ENCODE data around the gene AFAP1L2. TPM values are rescaled to one million over a fixed set of nuclear protein-coding genes. Genes with fewer than 3 reads are reported as not detected.
"Not testable (repeated sequence)": the region's sequence is repeated elsewhere in the genome, so short reads cannot be mapped to it uniquely, and the experiment has no call there.

Gene AFAP1L2
- total RNA-seq, 3 donors from 2014 or later, result 6.7 to 23.4 (median 11.6) TPM

DNA sequence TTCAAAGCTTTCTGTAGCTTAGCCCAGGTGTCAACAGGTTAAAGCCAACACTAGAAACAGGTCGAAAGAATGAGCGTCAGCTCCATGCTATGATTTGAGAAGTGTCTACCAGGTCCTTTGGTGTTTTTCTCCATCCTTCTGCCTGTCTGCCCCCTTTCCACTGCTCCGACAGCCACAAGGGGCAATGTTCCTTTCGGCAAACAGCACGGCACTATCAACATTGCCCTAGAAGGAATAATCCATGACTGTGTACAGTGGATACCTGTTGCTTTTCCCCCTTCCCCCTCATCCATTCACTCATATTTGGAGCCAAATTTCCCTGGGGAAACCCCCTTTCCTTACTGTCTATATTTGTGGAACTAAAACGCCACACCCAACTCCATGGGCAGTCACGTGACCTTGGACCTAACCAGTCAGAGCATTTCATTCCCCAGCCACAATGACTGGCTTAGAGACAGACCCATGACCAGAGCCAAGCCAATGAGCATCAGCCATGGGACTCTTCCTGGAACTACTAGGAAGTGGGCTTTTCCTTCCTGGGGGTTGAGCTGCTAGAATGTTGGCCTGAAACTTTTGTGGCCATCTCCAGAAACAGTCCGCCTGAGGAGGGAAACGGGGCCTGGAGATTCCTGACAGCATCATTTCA, 51.5 kb downstream of the AFAP1L2 start:
- TF ChIP-seq, protein P1, sequence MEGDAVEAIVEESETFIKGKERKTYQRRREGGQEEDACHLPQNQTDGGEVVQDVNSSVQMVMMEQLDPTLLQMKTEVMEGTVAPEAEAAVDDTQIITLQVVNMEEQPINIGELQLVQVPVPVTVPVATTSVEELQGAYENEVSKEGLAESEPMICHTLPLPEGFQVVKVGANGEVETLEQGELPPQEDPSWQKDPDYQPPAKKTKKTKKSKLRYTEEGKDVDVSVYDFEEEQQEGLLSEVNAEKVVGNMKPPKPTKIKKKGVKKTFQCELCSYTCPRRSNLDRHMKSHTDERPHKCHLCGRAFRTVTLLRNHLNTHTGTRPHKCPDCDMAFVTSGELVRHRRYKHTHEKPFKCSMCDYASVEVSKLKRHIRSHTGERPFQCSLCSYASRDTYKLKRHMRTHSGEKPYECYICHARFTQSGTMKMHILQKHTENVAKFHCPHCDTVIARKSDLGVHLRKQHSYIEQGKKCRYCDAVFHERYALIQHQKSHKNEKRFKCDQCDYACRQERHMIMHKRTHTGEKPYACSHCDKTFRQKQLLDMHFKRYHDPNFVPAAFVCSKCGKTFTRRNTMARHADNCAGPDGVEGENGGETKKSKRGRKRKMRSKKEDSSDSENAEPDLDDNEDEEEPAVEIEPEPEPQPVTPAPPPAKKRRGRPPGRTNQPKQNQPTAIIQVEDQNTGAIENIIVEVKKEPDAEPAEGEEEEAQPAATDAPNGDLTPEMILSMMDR (IDR thresholded peaks at IDR 0.05), result no peak
- intact Hi-C loops (cut with DNase I, micrococcal nuclease), result no loop called here
- ATAC-seq (no peak), DNase-seq (no peak)
- no peak overlapping the region for H3K4me3 ChIP-seq
- no peaks in the 10 kb centered on the region for H3K4me1 ChIP-seq (ENCODE audit: low read depth)
- no peaks in the 10 kb centered on the region for H3K36me3 ChIP-seq (ENCODE audit: low read depth)
- no peaks in the 10 kb centered on the region for H3K9me3 ChIP-seq

DNA sequence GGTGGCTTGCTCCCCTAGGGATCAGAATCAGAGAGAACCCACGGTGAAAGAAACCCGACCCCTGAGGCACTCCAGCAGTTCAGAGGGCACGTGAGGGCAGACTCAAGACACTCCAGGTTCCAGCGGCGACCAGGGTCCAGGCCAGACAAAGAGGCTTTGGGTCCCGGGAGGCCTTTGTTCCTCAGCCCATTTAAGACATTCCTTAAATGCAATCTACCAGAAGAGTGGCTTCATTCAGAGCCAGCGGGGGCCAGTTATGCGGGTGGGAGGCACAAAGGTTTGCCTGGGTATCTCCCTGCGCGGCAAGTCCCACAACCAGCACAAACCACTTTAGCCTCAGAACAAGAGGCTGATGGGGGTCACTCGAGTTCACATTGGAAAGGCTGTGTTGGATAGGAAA, 53.6 kb downstream of the AFAP1L2 start:
- intact Hi-C loops (cut with DNase I, micrococcal nuclease), result no loop called here
- Histone ChIP-seq H3K36me3 (ENCODE audit: low read depth) (no peaks in the 10 kb centered on the region), H3K4me3 (no peak overlapping the region), H3K9me3 (no peaks in the 10 kb centered on the region), H3K4me1 (ENCODE audit: low read depth) (no peaks in the 10 kb centered on the region)
- no peak for ATAC-seq
- TF ChIP-seq, protein P1 (IDR thresholded peaks at IDR 0.05), result no peak
- DNase-seq, result no peak

DNA sequence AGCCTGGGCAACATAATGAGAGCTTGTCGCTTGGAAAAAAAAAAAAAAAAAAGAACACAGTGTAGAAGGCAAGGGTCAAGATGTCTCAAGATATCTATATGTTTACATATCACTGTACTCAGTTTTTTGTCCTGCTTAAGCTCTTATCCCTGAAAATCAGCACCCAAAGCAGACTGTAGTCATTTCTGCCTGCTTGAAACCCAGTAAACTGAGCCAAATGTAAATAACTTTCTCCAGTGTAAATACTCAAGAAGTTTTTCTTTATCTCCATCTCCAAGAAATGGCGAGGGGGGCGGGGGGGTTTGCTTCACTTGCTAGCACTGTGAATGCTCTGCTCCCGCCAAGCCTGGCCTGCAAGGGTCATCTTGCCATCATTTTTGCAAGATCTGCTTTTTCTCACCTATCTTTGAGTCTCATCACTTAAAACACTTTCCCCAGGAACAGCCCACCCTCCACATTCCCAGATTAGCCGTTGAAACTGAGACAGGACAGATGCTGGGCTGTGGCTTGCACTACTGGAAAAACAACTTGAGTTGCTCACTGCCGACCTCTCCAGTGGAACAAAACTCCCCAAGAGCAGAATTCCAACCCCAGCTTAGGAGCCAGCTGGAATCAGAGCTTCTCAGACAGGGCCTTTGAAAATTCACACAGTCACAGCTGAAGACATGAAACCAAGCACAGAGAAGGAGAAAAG, 54.6 kb downstream of the AFAP1L2 start:
- ATAC-seq (no peak), DNase-seq (peak in 1 of 3 donors; percentile 19)
- no peak overlapping the region for H3K4me3 ChIP-seq
- H3K4me1 ChIP-seq (ENCODE audit: low read depth), result no peaks in the 10 kb centered on the region
- intact Hi-C loops (cut with DNase I, micrococcal nuclease), result no loop called here
- TF ChIP-seq, protein P1 (IDR thresholded peaks at IDR 0.05), result no peak
- H3K9me3 ChIP-seq, result no peaks in the 10 kb centered on the region
- H3K36me3 ChIP-seq (ENCODE audit: low read depth), result no peaks in the 10 kb centered on the region

DNA sequence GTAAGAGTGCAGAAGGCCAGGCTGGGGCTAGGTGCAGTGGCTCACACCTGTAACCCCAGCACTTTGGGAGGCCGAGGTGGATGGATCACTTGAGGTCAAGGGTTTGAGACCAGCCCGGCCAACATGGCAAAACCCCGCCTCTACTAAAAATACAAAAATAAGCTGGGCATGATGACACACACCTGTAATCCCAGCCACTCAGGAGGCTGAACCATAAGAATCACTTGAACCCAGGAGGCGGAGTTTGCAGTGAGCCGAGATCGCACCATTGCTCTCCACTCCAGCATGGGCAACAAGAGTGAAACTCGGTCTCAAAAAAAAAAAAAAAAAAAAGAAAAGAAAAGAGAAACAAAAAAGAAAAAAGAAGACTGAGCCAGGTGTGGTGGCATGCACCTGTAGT, 55.2 kb downstream of the AFAP1L2 start:
- H3K36me3 ChIP-seq (ENCODE audit: low read depth); ATAC-seq; H3K9me3 ChIP-seq; intact Hi-C loops (cut with DNase I, micrococcal nuclease); DNase-seq; H3K4me3 ChIP-seq; H3K4me1 ChIP-seq (ENCODE audit: low read depth): not testable (repeated sequence)

DNA sequence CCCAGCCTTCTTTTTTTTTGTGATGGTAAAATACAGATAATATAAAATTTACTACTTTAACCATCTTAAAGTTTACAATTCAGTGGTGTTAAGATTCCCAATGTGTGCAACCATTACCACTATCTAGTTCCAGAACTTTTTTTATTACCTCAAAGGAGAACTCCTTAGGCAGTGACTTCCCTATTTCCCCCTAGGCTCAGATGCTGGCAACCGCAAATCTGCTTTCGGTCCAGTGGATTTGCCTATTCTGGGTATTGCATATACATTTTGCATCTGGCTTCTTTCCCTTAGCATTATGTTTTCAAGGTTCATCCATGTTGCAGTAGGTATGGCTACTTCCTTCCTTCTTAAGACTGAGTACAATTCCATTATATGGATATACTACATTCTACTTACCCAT, 56.5 kb downstream of the AFAP1L2 start:
- TF ChIP-seq, protein P1 (IDR thresholded peaks at IDR 0.05), result no peak
- ATAC-seq, result no peak

DNA sequence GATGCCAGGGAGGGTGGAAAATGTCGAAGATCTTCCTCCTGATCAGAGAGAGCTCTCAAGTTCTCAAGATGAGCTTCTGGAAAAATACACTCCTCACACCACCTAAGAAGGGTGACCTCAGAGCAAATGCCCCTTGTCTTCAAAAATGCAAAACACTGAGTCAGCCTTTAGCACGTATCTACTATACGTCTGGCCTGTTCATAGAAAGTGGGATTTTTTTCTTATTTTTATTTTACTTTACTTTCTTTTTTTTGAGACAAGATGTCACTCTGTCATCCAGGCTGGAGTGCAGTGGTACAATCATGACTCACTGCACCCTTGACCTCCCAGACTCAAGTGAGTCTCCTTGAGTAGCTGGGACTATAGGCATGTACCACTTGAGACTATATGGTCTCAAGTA, 57.1 kb downstream of the AFAP1L2 start:
- intact Hi-C loops (cut with DNase I, micrococcal nuclease), result no loop called here
- TF ChIP-seq, protein P1 (IDR thresholded peaks at IDR 0.05), result no peak

More for the DNA sequence above, 56.5 kb downstream of the AFAP1L2 start:
- Histone ChIP-seq H3K4me3 (no peak overlapping the region), H3K36me3 (ENCODE audit: low read depth) (no peaks in the 10 kb centered on the region), H3K4me1 (ENCODE audit: low read depth) (no peaks in the 10 kb centered on the region), H3K9me3 (no peaks in the 10 kb centered on the region)
- intact Hi-C loops (cut with DNase I, micrococcal nuclease), result no loop called here
- DNase-seq, result no peak

More for the DNA sequence above, 57.1 kb downstream of the AFAP1L2 start:
- no peak for DNase-seq
- Histone ChIP-seq H3K4me3 (no peak overlapping the region), H3K36me3 (ENCODE audit: low read depth) (no peaks in the 10 kb centered on the region), H3K4me1 (ENCODE audit: low read depth) (no peaks in the 10 kb centered on the region), H3K9me3 (no peaks in the 10 kb centered on the region)
- no peak for ATAC-seq
